GM18505 (cell line): Measurements from ENCODE around the gene ST7.

Experiments
- ATAC-seq: cut with Tn5 transposase; IDR thresholded peaks from one replicate; pipeline ENCODE4 v1.9.1; 2021; ENCODE audit not compliant: unreplicated experiment
- POLR2A ChIP-seq: IDR thresholded peaks from 4 replicates; pipeline ENCODE4 v1.6.1; 2011; ENCODE audit warnings: borderline replicate concordance; ENCODE audit not compliant: insufficient read depth, insufficient read length; ENCODE audit errors: extremely low read depth

Gene ST7

DNA sequence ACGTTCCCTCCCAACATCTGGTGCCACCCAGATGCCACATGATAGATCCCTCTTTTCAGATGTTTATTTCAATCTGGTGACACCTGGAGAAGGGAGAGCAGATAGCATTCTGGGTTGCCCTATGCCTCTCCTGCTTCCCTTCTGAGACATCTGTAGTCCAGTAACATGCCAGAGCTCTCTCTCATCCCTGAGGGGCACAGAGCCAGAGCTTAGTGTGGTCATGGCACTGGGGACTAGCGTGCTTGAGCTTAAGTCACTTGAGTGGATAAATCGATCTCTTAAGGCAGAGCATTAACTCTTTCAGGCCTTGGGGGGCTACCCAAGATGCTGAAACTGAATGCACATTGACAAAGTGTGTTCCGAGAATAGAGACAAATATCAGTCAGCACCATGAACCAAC, 321.6 kb downstream of the ST7 start:
- ATAC-seq: no peak
- no peak for TF ChIP-seq POLR2A

DNA sequence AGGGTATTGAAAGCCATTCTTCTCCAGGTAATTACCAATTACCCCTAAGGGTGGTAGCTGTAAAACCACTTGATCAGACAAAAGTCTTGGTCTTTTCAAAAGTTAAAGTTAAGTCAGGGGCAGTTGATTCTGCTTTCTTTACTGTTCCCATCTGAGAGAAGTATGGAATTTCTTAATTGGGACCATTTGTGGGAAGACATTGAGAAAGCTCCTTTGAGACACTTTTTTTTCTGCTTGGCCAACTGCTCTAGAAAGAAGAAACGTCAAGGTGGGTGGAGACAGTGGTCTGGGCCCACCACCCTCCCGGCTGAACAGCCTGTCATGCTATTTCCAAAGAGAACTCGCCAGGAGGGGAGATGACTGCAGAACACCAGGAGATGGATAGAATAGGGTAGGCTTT, 324.3 kb downstream of the ST7 start:
- ATAC-seq: no peak
- TF ChIP-seq POLR2A: no peak

DNA sequence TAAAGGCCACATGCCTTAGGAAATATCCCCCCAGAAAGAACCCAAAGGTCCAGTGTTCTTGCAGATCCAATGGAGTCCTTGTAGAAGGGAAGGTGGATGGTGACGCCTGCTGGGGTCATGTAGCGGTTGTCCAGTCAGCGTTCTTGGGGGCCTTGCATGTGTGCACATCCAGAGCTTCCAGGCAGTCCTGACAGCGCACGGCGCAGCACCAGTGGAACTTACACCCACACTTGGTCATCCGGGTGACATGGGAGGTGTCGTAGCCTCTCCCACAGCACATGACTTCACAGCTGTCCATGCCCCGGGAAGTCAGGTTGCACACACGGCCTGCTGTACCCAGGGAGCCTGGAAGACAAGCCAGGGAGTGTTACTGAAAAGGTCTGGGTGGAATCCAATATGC, 324.7 kb downstream of the ST7 start:
- no peak for ATAC-seq

DNA sequence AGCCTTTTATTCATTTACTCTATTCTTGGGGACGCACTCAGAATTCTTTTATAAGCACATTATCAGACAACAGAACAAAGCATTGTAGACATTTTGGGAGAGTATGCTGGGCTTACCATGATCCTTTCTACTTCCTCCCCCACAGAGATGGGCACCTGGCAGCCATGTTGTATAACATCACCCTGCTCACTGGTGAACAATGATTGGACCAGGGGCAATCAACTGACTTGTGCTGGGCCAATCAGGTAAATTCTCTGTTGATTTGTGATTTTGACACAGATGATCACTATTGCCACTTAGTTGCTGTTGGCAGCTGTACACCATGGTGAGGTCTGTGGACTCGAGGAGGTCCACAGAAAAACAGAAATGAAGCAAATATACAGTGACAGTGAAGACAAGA, 325.9 kb downstream of the ST7 start:
- ATAC-seq: no peak
- TF ChIP-seq POLR2A: no peak

More for the DNA sequence above, 324.7 kb downstream of the ST7 start:
- TF ChIP-seq POLR2A: no peak
